CMK (cell line): Measurements from ENCODE around the gene SDK1.
"Not testable (repeated sequence)": the region's sequence is repeated elsewhere in the genome, so short reads cannot be mapped to it uniquely, and the experiment has no call there.

Source experiments
- DNase-seq: peaks from one replicate; pipeline ENCODE4 v3.0.0-alpha.2; 2010; ENCODE audit warnings: low read depth

The SDK1 gene

DNA sequence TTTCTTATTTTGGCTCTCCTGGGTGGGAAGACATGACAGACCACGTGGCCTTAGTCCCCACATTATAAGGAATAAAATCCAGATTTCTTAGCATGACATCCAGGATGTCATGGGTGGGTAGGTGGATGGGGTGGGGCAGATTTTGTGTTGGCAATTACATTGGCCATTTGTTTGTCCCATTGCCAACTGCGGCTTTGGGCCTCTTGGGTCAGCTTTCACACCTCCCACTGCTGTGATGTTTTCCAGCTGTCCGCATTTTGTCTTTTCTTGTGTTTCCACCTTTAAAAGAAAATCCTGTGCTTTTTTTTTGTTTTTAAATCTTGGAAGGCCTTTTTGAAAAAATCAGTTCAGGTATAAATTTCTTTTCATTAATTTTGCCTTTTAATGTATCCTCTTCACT lies 237.0 kb downstream of the SDK1 start:
- DNase-seq, result no peak

DNA sequence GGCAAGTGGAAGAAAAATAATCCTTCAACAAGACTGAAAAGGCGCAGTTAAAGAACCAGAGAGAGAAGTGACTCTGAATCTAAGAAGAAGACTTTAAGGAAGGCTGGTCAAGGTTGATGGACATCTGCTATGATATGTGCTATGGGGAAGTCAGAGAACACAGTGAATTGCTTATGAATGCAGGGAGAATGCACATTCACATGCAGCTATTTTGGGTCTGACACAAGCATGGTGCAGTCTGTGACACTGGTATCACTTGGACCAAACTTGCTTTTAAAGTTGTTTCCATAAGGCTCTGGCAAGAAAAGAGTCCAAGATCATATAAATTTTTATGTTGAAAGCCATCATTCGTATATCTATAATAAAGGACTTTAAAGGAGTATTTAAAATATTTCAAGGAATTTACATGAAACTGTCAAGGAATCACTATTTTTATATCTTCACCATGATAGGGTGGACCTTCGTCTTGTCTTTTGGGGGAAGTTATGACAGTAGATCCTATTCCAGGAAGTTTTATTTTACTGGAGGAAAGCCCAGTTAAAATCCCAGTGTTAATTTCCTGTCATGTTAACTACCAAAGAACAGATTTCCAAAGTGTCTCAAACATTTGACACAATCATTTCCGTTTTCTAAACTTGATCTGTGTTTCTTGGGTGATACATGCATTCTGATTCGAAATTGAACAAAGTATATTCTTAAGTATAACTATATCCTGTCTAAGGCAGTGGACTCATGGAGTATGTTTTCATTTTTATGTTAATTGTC lies 239.6 kb downstream of the SDK1 start:
- DNase-seq, result no peak

DNA sequence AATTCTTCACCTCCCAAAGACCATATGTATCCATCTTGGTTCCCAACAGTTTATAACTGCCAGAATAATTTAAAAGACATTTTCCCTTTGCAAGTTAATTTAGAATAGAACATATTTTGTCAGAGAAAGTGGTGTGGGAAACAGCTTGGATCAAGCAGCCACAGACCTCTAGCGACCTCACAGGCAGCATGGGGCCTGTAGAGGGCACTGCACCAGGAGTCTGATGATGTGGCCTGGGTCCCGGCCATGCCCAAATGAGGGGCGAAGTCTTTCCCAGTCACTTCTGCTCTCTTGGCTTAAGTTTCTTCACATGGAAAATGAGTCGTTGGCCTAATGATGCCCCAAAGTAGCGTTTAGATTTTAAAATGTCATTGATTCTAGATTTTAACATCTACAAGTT lies 243.2 kb downstream of the SDK1 start:
- DNase-seq, result no peak

- no peak for DNase-seq
Observed at GRCh38 chr7:3548815-3549214, 247.8 kb downstream of the SDK1 start.

GRCh38 chr7:3549601-3550000 lies 248.5 kb downstream of the SDK1 start:
- DNase-seq, result no peak

DNA sequence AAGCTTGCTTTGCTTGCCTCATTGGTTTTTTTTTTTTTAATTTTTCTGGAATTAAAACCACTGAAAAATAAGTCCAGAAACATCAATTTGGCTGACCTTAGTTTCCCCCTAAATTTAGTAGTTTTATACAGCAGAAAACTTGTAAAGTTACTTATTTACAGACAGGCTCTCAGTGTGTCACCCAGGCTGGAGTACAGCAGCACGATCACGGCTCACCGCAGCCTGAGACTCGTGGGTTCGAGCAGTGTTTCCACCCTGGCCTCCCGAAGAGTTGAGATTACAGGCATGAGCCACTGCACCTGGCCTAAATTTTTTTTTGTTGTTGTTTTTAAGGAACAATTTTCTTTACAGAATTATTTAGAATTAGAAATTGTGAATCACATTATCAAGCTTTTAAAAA lies 250.5 kb downstream of the SDK1 start:
- no peak for DNase-seq

- no peak for DNase-seq
Observed at GRCh38 chr7:3552499-3552898, 251.4 kb downstream of the SDK1 start.

DNA sequence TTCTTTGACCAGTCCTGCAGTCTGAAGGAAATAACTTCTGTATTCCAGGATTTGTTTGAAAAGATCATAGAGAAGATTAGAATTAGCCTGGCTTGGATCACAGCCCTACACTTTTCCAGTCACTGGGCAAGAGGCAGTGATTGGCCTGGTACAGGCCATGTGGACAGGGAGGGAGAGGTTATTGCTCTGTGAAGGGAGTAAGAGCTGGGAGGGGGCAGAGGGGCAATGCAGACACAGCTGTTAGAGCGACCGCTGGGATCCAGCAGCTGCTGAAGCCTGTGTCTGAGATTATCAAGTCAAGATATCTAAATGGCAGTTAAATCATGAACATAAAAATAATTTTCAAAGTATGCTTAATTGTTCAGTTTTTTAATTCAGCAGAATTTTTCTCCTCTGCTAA lies 257.3 kb downstream of the SDK1 start:
- DNase-seq, result no peak

GRCh38 chr7:3559278-3559677 lies 258.2 kb downstream of the SDK1 start:
- DNase-seq, result no peak

DNA sequence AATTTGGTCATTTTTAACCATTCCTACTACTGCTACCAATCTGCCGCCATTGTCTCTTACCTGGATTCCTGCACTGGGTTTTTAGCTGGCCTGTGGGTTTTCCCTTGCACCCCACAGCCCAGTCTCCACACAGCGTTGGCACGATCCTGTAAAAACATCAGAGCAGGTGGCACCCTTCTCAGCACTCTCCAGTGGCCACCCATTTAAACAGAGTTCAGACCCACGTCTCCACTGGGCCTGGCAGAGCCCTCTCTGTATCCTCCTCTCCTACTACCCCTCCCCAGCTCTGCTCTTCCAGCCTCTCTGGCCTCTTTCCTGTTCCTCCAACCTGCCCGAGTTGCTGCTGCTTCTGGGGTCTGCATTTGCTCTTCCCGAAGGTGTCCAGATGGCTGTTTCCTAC lies 259.4 kb downstream of the SDK1 start:
- DNase-seq, result no peak

DNA sequence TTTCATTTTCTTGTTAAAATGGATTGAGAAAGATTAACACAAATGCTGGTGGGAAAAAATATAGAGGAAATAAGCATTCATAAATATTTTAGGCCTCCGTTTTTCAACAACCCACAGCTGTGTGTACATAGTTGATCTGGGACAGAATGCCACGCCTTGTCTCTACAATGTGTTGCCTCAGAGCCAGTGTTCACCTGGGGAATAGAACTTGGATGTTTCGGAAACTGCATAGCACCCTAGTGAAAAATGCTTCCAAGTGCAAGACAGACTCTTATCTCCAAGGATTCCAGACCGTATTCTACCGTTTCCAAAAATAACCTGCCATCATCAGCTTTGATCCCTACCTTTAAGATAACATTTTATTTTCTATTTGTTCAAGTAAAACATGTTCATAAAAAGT lies 260.9 kb downstream of the SDK1 start:
- no peak for DNase-seq

DNA sequence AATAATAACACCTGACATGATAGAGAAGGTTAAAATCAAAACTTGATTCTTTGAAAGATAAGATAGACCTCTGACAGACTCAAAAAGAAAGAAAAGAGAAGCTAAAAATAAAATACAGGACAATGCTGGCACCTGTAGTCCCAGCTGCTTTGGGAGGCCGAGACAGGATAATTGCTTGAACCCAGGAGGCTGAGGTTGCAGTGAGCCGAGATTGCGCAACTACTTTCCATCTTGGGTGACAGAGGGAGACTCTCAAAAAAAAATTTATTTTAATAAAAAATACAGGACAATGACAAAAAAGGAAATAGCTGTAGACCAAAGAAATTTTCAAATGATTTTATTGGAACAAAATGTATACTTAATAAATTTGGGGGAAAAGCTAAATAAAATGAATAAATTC lies 263.2 kb downstream of the SDK1 start:
- DNase-seq, result no peak

DNA sequence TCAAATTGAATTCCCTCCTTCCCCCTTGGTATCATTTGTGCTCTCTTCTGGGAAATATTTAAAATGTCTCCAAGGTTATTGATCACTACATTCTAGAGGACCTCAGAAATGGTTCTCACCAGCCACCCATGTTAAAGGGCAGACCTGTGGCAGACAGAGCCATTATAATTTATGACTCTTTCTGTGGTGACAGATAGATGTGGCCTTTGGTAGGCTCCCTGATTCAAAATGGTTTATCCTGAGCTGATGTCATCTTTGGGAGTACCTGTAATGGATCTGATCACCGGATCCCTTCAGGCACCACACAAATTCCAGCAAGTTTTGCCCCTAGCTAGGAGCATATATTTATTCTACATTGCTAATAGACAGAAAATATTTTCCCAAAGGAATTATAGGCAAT lies 267.5 kb downstream of the SDK1 start:
- no peak for DNase-seq

DNA sequence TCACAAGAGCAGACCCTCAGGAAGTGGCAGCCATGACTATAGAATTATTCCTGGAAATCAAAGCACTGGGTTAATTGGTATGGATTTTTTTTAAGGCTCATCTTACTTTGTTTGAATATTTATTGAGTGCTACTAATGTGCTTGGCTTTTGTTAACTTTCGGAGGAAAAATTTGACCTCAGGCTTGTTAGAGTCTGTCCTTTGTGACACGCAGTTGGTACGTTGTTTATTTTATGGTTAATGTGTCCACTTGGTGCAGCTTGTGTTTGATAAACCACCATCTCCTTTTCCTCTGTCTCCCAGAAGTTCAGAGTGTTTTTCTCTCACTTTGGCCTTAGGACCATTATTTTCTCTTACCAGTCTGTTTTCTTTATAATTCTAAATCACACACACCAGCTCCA lies 268.6 kb downstream of the SDK1 start:
- DNase-seq, result no peak

- no peak for DNase-seq
Observed at GRCh38 chr7:3573151-3573550, 272.1 kb downstream of the SDK1 start.

GRCh38 chr7:3574386-3574785 lies 273.3 kb downstream of the SDK1 start:
- DNase-seq, result no peak

- no peak for DNase-seq
Observed at GRCh38 chr7:3575753-3576531, 274.9 kb downstream of the SDK1 start.

GRCh38 chr7:3578399-3578798 lies 277.3 kb downstream of the SDK1 start:
- peak; percentile 3 for DNase-seq

- no peak for DNase-seq
Observed at GRCh38 chr7:3579638-3580219, 278.7 kb downstream of the SDK1 start.

DNA sequence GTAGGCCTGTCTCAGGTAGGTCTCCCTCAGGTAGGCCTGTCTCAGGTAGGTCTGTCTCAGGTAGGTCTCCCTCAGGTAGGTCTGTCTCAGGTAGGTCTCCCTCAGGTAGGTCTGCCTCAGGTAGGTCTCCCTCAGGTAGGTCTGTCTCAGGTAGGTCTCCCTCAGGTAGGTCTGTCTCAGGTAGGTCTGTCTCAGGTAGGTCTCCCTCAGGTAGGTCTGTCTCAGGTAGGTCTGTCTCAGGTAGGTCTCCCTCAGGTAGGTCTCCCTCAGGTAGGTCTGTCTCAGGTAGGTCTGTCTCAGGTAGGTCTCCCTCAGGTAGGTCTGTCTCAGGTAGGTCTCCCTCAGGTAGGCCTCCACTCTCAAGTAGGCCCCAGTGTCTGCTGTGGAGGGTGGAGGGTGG lies 281.1 kb downstream of the SDK1 start:
- not testable (repeated sequence) for DNase-seq

DNA sequence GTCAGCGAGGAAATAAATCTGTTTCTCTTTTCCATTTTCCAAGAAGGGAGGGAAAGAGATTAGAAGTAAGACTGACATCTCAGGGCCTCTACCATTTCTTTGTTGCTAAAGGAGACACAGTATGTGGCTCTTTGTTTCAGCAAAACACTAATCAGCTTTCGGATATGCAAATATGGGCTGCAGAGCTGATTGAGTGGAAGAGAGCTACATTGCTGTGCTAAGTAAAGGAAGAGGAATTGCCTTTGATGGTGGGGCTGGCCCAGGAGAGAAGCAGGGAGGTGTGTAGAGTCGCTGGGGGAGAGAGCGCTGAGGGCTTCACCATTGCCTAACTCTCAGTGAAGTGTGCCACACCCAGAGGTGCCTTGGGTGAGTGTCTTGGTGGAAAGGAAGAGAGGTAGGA lies 284.8 kb downstream of the SDK1 start:
- DNase-seq, result no peak

GRCh38 chr7:3588341-3588740 lies 287.3 kb downstream of the SDK1 start:
- no peak for DNase-seq

GRCh38 chr7:3589752-3590151 lies 288.7 kb downstream of the SDK1 start:
- no peak for DNase-seq
